ENCODE data around the gene BPIFB4.
"Not testable (repeated sequence)": the region's sequence is repeated elsewhere in the genome, so short reads cannot be mapped to it uniquely, and the experiment has no call there.

DNA sequence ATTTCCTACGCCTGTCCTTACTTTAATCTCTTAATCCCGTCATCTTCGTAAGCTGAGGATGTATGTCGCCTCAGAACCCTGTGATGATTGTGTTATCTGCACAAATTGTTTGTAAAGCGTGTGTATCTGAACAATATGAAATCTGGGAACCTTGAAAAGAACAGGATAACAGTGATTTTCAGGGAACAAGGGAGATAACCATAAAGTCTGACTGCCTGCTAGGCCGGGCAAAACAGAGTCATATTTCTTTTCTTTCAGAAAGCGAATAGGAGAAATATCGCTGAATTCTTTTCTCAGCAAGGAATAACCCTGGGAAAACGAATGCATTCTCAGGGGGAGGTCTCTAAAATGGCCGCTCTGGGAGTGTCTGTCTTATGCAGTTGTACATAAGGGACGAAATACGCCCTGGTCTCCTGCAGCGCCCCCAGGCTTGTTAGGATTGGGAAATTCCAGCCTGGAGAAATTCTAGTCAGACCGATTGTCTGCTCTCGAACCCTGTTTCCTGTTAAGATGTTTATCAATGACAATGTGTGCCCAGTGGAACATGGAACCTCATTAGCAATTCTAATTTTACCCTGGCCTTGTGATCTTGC is 34.2 kb upstream of the BPIFB4 start:
- TF ChIP-seq, protein P1, sequence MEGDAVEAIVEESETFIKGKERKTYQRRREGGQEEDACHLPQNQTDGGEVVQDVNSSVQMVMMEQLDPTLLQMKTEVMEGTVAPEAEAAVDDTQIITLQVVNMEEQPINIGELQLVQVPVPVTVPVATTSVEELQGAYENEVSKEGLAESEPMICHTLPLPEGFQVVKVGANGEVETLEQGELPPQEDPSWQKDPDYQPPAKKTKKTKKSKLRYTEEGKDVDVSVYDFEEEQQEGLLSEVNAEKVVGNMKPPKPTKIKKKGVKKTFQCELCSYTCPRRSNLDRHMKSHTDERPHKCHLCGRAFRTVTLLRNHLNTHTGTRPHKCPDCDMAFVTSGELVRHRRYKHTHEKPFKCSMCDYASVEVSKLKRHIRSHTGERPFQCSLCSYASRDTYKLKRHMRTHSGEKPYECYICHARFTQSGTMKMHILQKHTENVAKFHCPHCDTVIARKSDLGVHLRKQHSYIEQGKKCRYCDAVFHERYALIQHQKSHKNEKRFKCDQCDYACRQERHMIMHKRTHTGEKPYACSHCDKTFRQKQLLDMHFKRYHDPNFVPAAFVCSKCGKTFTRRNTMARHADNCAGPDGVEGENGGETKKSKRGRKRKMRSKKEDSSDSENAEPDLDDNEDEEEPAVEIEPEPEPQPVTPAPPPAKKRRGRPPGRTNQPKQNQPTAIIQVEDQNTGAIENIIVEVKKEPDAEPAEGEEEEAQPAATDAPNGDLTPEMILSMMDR (IDR thresholded peaks at IDR 0.05; ENCODE audit: low read depth, low read length), result not testable (repeated sequence)
- not testable (repeated sequence) for TF ChIP-seq POLR2A (IDR thresholded peaks at IDR 0.05; ENCODE audit: extremely low read depth, insufficient read length)
- TF ChIP-seq, protein P2, sequence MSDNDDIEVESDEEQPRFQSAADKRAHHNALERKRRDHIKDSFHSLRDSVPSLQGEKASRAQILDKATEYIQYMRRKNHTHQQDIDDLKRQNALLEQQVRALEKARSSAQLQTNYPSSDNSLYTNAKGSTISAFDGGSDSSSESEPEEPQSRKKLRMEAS (IDR thresholded peaks at IDR 0.05; ENCODE audit: low read depth, low read length), result not testable (repeated sequence)
